GM19395 (cell line): ENCODE results near the gene HMGCL.
"Not testable (repeated sequence)": the region's sequence is repeated elsewhere in the genome, so short reads cannot be mapped to it uniquely, and the experiment has no call there.

Experiments
- ATAC-seq: cut with Tn5 transposase; IDR thresholded peaks from one replicate; pipeline ENCODE4 v1.9.1; 2021; ENCODE audit warnings: mild to moderate bottlenecking, moderate library complexity; ENCODE audit not compliant: unreplicated experiment

HMGCL gene

DNA sequence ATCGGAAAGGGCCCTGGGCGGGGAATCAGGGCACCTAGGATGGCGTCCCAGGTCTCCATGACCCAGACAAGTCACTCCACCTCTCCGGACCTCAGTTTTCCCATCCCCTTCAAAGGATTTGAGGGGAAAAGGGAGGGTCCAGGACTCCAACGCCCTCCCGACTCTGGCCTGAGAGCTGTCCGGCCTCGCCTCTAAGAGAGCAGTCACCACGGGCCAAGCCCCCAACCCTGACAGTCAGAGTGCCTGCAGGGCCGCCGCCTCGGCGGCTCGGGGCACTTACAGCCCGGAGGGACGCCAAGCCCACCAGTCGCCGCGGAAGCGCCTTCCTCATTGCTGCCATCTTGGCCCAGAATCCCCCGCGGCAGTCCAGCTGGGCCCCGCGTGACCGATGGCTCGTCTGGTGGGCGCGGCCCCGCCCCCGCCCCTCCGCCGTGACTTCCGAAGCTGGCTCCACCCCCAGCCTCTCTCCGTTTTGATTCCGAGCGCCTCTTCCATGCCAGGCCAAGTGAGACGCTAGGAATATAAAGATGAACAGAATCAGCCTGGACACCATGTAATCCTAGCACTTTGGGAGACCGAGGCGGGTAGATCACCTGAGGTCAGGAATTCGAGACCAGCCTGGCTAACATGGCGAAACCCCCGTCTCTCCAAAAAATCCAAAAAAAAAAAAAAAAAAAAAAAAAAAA, at the start of gene HMGCL:
Gene HMGCL, minus strand, starts transcription at position 354 of the 686 bp plus-strand sequence. Its CDS starts 14 bp downstream, at position 340.
- ATAC-seq, result peak; percentile 73

GRCh38 chr1:23872421-23872820, 47.2 kb upstream of the HMGCL start:
- no peak for ATAC-seq

- ATAC-seq, result no peak
Observed at GRCh38 chr1:23869051-23869450, 43.8 kb upstream of the HMGCL start.

DNA sequence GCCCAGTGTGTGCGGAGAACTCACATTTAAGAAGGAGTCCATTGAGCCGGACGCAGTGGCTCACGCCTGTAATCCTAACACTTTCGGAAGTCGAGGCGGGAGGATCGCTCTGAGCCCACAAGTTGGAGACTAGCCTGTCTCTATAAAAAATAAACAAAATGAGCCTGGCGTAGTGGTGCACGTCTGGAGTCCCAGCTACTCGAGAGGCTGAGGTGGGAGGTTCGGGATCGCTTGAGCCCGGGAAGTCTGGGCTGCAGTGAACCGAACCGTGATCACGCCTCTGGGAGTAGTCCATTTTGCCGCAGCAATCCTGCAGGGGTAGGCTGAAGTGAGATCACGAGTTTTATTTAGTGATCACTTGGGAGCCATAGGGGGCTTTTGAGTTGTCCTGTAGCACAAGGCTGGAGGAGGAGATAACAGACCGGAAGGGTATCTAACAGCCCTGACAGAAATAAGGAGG, 43.4 kb upstream of the HMGCL start:
- ATAC-seq, result peak; percentile 10

DNA sequence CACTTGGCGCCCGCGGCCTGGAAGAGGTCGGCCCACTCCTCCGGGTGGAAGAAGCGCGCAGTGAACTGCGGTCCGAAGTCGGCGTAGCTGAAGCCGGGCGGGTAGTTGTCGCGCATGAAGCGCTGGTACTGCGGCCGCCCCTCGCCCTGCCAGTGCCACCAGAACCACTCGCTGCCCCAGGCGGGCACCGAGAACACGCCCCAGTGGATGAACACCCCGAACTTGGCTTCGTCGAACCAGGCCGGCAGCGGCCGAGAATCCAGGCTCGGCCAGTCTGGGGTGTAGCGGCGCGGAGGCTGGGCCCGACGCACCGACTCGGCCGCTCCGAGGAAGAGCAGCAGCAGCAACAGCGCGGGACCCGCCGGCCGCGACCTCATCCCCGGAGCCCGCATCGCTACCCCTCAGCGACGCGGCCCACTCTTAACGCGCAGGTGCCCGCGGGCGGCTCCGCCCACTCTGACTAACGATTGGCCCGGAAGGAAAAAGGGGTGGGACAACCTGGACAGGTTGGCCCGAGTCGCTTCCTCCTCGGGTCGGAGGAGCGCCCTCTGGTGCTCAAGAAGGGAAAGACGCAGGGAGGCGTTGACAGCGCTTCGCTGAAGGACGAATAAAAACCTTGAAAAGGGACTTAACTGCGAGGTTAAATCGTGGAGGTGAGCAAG, 42.8 kb upstream of the HMGCL start, which contains the start of gene FUCA1:
Gene FUCA1, minus strand, starts transcription at position 396 of the 662 bp plus-strand sequence. Its CDS starts 4 bp downstream, at position 392.
- ATAC-seq, result peak; percentile 93

DNA sequence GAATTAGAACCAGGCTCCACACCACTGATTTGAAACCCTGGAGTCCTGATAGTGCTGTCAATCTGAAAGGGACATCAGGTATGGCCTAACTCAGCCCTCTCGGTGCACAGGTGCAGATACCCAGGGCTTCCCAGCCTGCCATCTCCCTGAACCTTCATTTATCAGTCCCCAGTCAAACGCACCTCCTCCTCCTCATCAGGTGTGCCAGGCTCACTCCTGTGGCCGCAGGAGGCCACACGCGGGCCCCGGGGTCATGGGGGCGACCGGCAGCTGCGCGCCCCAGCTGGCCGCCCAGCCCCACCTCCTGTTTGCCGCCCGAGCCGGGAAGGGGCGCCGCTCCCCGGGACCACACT, 42.3 kb upstream of the HMGCL start:
- no peak for ATAC-seq

DNA sequence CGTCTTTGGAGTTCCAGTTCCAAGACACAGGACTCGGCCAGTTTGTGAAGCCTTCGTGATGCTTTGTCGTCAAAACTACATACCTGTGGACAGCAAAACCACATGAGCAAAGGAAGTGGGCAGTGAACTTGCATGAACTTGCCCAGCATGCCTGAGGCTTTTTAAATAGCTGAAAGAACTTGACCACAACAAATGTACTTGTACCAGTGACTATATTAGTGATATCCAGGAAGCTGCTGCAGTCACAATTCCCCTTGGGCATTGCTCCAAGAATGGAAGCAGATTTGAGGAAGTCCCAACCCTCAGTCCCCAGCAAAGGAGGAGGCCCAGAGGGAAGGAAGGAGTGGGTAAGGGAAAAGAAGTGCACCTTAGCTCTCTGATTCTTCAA, 40.3 kb upstream of the HMGCL start:
- ATAC-seq, result no peak

GRCh38 chr1:23864801-23865542, 39.7 kb upstream of the HMGCL start:
- no peak for ATAC-seq

- no peak for ATAC-seq
Observed at GRCh38 chr1:23862640-23863039, 37.4 kb upstream of the HMGCL start.

DNA sequence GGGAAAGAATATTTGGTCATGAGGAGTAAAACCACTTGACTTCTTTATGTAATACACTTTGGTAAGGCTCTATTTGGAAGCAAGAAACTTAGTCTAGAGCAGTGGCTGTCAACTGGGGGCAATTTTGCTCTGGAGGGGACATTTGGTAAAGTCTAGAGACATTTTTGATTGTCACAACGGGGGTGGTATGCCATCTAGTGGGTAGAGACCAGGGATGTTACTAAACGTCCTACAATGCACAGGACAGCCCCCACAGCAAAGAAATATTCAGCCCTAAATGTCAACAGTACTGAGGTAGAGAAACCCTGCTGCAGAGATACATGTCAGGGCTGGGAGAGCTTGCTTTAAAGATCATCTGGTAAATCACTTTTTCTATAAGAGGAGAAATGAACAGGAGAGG, 29.3 kb upstream of the HMGCL start:
- no peak for ATAC-seq

GRCh38 chr1:23853124-23853523, 27.9 kb upstream of the HMGCL start:
- ATAC-seq, result not testable (repeated sequence)

- ATAC-seq, result not testable (repeated sequence)
Observed at GRCh38 chr1:23851406-23851805, 26.2 kb upstream of the HMGCL start.

GRCh38 chr1:23848673-23849616, 23.7 kb upstream of the HMGCL start:
- ATAC-seq, result no peak

DNA sequence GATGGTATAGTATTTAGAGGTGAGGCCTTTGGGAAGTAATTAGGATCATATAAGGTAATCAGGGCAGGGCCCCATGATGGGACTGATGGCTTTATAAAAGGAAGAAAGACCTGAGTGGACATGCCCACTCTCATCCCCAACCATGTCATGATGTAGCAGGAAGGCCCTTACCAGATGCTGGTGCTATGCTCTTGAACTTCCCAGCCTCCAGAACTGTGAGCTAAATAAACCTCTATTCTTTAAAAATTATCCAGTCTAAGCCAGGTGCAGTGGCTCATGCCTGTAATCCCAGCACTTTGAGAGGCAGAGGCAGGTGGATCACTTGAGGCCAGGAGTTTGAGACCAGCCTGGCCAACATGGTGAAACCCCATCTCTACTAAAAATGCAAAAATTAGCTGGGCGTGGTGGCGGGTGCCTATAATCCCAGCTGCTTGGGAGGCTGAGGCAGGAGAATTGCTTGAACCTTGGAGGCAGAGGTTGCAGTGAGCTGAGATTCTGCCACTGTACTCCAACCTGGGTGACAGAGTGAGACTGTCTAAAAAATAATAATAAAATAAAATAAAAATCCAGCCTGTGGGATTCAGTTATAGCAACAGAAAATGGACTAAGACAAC, 22.4 kb upstream of the HMGCL start:
- not testable (repeated sequence) for ATAC-seq

GRCh38 chr1:23845163-23845562, 19.9 kb upstream of the HMGCL start:
- ATAC-seq, result no peak

DNA sequence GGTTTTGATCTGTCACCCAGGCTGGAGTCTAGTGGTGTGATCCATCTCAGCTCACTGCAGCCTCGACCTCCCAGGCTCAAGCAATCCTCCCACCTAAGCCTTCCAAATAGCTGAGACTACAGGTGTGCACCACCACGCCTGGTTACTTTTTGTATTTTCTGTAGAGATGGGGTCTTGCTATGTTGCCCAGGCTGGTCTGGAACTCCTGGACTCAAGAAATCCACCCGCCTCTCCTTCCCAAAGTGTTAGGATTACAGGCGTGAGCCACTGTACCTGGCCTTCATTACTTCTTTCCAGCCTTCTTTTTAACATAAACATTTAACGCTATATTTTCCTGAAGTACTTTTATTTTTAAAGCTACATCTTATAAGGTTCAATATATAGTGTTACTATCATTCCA, 18.4 kb upstream of the HMGCL start:
- no peak for ATAC-seq

- ATAC-seq, result no peak
Observed at GRCh38 chr1:23838401-23838866, 13.2 kb upstream of the HMGCL start.

GRCh38 chr1:23837908-23838307, 12.7 kb upstream of the HMGCL start:
- ATAC-seq, result no peak

DNA sequence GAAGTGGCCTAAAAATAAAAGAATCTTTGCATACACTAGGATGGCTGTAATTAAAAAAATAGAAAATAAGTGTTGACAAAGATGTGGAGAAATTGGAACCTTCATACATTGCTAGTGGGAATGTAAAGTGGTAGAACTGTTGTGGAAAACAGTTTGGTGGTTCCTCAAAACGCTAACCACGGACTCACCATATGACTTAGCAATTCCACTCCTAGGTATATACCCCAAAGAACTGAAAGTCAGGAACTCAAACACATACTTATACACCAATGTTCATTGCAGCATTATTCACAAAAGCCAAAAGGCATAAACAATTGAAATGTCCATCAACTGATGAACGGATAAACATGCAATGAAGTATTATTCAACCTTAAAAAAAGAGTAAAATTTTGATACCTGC, 10.8 kb upstream of the HMGCL start:
- ATAC-seq, result no peak

- not testable (repeated sequence) for ATAC-seq
Observed at GRCh38 chr1:23834156-23834555, 8.9 kb upstream of the HMGCL start.
